Upper lobe of left lung (tissue), 6 donors: ENCODE measurements around the gene SCP2. TPM values are rescaled to one million over a fixed set of nuclear protein-coding genes. Genes with fewer than 3 reads are reported as not detected.

Source experiments
- ATAC-seq, 2 donors: fragments of 200-7000 bp; cut with Tn5 transposase; one replicate each; pipeline ENCODE4 v1.9.1; 2022; ENCODE audit warnings: mild to moderate bottlenecking in 2 of 2, moderate library complexity in 2 of 2; ENCODE audit not compliant: low FRiP score in 2 of 2
- DNase-seq, 2 donors: peaks; one replicate each; pipeline ENCODE4 v3.0.0-alpha.2; 2019 to 2020
- H3K27ac ChIP-seq, 4 donors: fragments of 200-600 bp; sonication (generic); one replicate each; pipeline ENCODE4 v1.5.1; 2016 to 2019
- H3K27me3 ChIP-seq, 4 donors: fragments of 200-600 bp; sonication (generic); one replicate each; pipeline ENCODE4 v1.5.1; 2017 to 2019
- H3K36me3 ChIP-seq, 4 donors: fragments of 200-600 bp; sonication (generic); one replicate each; pipeline ENCODE4 v1.5.1; 2016 to 2019
- H3K4me1 ChIP-seq, 4 donors: fragments of 200-600 bp; sonication (generic); one replicate each; pipeline ENCODE4 v1.5.1; 2018 to 2019
- H3K4me3 ChIP-seq, 4 donors: fragments of 200-600 bp; sonication (generic); one replicate each; pipeline ENCODE4 v1.5.1; 2017 to 2019; ENCODE audit warnings: mild to moderate bottlenecking in 2 of 4, moderate library complexity in 1 of 4
- H3K9me3 ChIP-seq, 4 donors: fragments of 200-600 bp; sonication (generic); one replicate each; pipeline ENCODE4 v1.5.1; 2018 to 2019
- EP300 ChIP-seq, 4 donors: sonication (generic); formaldehyde crosslinking; IDR thresholded peaks; one replicate each; pipeline ENCODE4 v1.5.1; 2017; ENCODE audit warnings: antibody characterized with exemption in 4 of 4, control low read depth in 2 of 4
- POLR2A ChIP-seq, 4 donors: fragments of 450-650 bp; IDR thresholded peaks; one replicate each; pipeline ENCODE4 v1.5.1; 2016 to 2017; ENCODE audit warnings: antibody characterized with exemption in 4 of 4, mild to moderate bottlenecking in 2 of 4
- POLR2AphosphoS5 ChIP-seq, 2 donors: sonication (generic); formaldehyde crosslinking; IDR thresholded peaks; one replicate each; pipeline ENCODE4 v1.5.1; 2017; ENCODE audit warnings: antibody characterized with exemption in 2 of 2
- WGBS, 2 donors: methylation state at CpG; one replicate each; pipeline ENCODE4 v1.1.5; 2017 to 2018; 5-methylcytosine and 5-hydroxymethylcytosine counted together
- total RNA-seq, 6 donors: library from RNA; depleted of rRNA in 4 of 6; stranded (reverse); fragments of >200 nt in 4 of 6; gene quantifications; one replicate each; pipeline versions ENCODE4 v1.1.0 to v1.2.1, GENCODE V29; 2016 to 2021
- TF ChIP-seq, protein P1 (sequence below), 6 experiments: fragments of 450-650 bp in 4 of 6; fragments of 200-600 bp in 2 of 6; sonication (generic) in 2 of 6; IDR thresholded peaks; one replicate each; pipeline ENCODE4 v1.5.1; 2016 to 2019; ENCODE audit warnings: antibody characterized with exemption in 6 of 6
- donor health status: DM: no; HTN: no; CAD: no; lungs with moderate emphysema.
- donor health status: DM: no; HTN: yes; CAD: no; lungs with severe emphysema.

Gene SCP2
- total RNA-seq, 6 donors from 2014 or later = 52.4 to 173 (median 131) TPM

DNA sequence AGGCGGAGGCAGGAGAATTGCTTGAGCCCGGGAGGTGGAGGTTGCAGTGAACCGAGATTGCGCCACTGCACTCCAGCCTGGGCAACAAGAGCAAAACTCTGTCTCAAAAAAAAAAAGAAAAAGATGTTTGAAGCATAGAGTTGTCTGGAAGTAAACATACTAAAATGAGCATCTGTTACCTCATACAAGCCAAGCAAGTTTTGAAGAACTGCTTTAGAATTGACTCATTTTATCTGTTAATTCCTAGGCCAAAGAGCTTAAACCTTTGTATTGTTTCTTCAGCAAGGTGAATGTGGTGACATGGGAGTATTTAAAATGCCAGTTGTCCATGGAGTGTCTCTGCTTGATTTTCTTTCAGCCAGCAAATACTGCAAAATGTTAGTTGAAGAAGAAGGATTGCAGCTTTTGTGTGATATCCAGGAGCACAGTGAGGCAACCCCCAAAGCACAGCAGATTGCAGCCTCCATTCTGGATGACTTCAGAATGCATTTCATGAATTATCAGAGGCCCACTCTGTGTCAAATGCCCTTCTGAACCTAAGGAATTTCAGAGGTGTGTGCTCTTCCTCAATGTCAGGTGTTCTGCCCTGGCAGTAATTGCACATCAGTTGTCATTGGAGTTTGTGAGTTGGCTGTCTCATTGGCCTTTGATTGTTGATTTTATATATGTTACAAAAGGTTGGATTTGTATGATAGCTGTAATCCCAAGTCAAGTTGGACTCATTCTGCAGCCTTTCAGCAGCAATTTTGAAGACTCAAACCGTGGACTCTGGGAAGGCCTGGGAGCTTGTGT is 34.5 kb upstream of the SCP2 start:
- DNase-seq (no peak), ATAC-seq (no peak)
- WGBS, 2 donors = 89 to 96% methylated on average over 5 of the region's 5 CpGs
- no peaks in the 10 kb centered on the region for H3K9me3 ChIP-seq
- no peak overlapping the region for H3K4me3 ChIP-seq
- H3K27me3 ChIP-seq = no peaks in the 10 kb centered on the region
- H3K4me1 ChIP-seq = no peaks in the 10 kb centered on the region
- no peak overlapping the region for H3K27ac ChIP-seq
- TF ChIP-seq POLR2A (IDR thresholded peaks at IDR 0.05) = no peak
- no peak for TF ChIP-seq POLR2AphosphoS5 (IDR thresholded peaks at IDR 0.05)
- no peak for TF ChIP-seq EP300 (IDR thresholded peaks at IDR 0.05)
- H3K36me3 ChIP-seq = peaks cover 0 to 3% (median 0%) of the 10 kb centered on the region in 4 donors

DNA sequence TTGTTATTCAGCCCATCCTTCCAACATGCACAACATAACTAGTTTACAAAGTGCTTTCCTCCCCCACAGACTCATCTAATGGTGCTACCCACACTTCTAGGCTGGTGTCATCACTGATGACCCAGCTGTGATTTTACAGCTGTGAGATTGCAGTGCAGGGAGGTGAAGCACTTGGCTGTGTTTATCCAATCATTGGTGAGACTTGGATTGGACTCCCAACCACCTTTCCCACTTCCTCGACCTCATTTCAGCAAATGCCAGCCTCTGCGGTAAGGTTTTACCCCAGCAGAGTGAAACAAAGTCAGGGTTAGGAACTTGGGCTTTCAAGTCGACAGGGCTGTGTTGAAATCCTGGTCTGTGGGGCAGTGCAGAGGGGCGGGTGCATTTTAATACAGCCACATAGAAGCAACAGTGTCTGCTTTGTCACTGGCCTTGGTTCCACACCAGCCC is 27.6 kb upstream of the SCP2 start:
- TF ChIP-seq EP300 (IDR thresholded peaks at IDR 0.05) (no peak), POLR2AphosphoS5 (IDR thresholded peaks at IDR 0.05) (no peak), POLR2A (IDR thresholded peaks at IDR 0.05) (no peak)
- TF ChIP-seq, protein P1, sequence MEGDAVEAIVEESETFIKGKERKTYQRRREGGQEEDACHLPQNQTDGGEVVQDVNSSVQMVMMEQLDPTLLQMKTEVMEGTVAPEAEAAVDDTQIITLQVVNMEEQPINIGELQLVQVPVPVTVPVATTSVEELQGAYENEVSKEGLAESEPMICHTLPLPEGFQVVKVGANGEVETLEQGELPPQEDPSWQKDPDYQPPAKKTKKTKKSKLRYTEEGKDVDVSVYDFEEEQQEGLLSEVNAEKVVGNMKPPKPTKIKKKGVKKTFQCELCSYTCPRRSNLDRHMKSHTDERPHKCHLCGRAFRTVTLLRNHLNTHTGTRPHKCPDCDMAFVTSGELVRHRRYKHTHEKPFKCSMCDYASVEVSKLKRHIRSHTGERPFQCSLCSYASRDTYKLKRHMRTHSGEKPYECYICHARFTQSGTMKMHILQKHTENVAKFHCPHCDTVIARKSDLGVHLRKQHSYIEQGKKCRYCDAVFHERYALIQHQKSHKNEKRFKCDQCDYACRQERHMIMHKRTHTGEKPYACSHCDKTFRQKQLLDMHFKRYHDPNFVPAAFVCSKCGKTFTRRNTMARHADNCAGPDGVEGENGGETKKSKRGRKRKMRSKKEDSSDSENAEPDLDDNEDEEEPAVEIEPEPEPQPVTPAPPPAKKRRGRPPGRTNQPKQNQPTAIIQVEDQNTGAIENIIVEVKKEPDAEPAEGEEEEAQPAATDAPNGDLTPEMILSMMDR (IDR thresholded peaks at IDR 0.05) = no peak
- peaks cover 0 to 6% (median 1%) of the 10 kb centered on the region in 4 donors for H3K36me3 ChIP-seq

DNA sequence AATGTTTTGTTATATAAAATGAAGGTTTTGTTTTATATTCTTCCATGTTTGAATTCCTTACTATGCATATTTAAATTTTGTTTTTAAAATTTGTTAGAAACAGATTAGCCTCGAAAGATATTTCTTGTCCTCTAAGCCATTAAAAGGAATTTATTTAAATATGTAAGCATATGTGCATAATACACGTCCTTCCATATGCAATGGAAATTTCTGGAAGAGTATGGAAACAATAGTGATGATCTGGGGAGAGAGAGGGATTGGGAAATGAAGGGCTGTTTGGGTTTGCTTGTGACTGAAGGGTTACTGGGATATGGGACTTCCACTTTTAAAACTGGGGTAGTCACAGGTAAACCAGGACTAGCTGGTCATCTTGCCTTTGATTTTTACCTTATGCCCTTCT is 26.7 kb upstream of the SCP2 start:
- Histone ChIP-seq H3K4me3 (no peak overlapping the region), H3K4me1 (no peaks in the 10 kb centered on the region), H3K9me3 (no peaks in the 10 kb centered on the region), H3K36me3 (peaks cover 0 to 11% (median under 1%) of the 10 kb centered on the region in 4 donors), H3K27ac (no peak overlapping the region), H3K27me3 (no peaks in the 10 kb centered on the region)
- 74 to 75% methylated on average over 2 of the region's 2 CpGs for whole genome bisulfite sequencing, 2 donors
- ATAC-seq = no peak
- DNase-seq = no peak
- TF ChIP-seq, protein P1 (IDR thresholded peaks at IDR 0.05) = no peak
- TF ChIP-seq POLR2AphosphoS5 (IDR thresholded peaks at IDR 0.05) = no peak
- no peak for TF ChIP-seq EP300 (IDR thresholded peaks at IDR 0.05)
- TF ChIP-seq POLR2A (IDR thresholded peaks at IDR 0.05) = no peak

More for the DNA sequence above, 27.6 kb upstream of the SCP2 start:
- Histone ChIP-seq H3K4me3 (no peak overlapping the region), H3K27me3 (no peaks in the 10 kb centered on the region), H3K9me3 (no peaks in the 10 kb centered on the region), H3K4me1 (no peaks in the 10 kb centered on the region), H3K27ac (no peak overlapping the region)
- WGBS, 2 donors = 40 to 48% methylated on average over 4 of the region's 4 CpGs
- ATAC-seq (no peak), DNase-seq (no peak)

DNA sequence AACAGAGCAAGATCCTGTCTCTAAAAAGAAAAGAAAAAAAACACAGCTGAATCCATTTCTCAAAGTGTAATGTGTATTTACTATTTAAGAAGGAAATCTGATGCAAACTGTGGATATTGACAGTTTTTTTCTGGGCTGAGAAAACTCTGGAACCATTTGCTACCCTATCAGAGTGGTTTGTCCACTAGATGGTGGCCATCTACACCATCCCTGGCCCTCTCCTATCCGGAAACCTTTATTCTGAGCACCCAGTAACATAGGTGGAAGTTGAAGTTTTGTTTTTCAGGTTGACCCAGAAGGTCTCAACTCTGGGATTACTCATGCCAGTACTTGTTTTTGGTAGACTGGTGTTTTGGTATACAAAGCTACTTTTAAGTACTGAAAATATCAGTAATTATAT is 25.7 kb upstream of the SCP2 start:
- no peak overlapping the region for H3K4me3 ChIP-seq
- no peaks in the 10 kb centered on the region for H3K27me3 ChIP-seq
- H3K27ac ChIP-seq = no peak overlapping the region
- TF ChIP-seq EP300 (IDR thresholded peaks at IDR 0.05) (no peak), POLR2AphosphoS5 (IDR thresholded peaks at IDR 0.05) (no peak), POLR2A (IDR thresholded peaks at IDR 0.05) (no peak)
- TF ChIP-seq, protein P1 (IDR thresholded peaks at IDR 0.05) = no peak
- no peaks in the 10 kb centered on the region for H3K4me1 ChIP-seq
- WGBS, 2 donors = 82 to 94% methylated on average over 1 of the region's 1 CpG
- DNase-seq = no peak
- H3K9me3 ChIP-seq = no peaks in the 10 kb centered on the region
- H3K36me3 ChIP-seq = peaks cover 0 to 12% (median 0%) of the 10 kb centered on the region in 4 donors
- ATAC-seq = no peak

DNA sequence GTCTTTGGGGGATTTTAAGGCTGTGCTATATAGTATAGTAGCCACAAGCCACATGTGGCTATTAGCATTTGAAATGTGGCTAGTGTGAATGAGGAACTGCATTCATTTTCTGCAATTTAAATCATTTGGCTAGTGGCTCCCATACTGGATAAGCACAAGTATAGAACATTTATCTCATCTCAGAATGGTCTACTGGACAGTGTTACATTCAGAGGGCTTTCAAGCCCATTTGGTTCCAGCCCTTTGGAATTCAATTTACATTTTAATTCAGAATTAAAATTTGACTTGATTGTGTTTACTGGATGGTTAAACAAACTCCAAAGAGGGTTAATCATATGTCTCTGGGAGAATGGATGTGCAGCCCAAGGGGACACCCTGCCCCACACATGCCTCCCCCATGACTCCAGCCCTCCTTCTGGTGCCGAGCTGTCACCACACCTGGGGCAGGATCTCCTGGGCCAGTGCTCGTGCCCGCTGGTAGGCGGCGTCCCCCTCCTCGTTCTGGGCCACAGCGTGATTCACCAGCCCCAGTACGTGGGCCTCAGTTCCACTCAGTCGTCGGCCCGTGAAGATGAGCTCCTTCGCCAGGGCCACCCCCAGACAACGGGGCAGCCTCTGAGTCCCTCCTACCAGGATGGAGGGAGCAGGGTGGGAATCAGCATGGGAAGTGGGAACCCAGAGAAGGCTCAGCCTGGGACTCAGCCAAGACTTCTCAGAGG is 22.7 kb upstream of the SCP2 start:
- Histone ChIP-seq H3K4me3 (no peak overlapping the region), H3K9me3 (no peaks in the 10 kb centered on the region), H3K36me3 (peaks cover 0 to 6% (median 0%) of the 10 kb centered on the region in 4 donors), H3K27me3 (no peaks in the 10 kb centered on the region), H3K4me1 (no peaks in the 10 kb centered on the region), H3K27ac (no peak overlapping the region)
- WGBS, 2 donors = 89 to 93% methylated on average over 12 to 13 of the region's 13 CpGs
- ATAC-seq = peak; percentile 8 to 35
- TF ChIP-seq POLR2A (IDR thresholded peaks at IDR 0.05) = no peak
- TF ChIP-seq, protein P1 (IDR thresholded peaks at IDR 0.05) = no peak
- TF ChIP-seq POLR2AphosphoS5 (IDR thresholded peaks at IDR 0.05) = no peak
- no peak for TF ChIP-seq EP300 (IDR thresholded peaks at IDR 0.05)
- DNase-seq = no peak
